PC-9 (cell line): ENCODE measurements around the gene ADD3. TPM values are rescaled to one million over a fixed set of nuclear protein-coding genes. Genes with fewer than 3 reads are reported as not detected.

Experiments
- BruUV-seq: library from RNA; stranded (reverse); fragments of 400-500 nt; replicated peaks from 2 replicates; lab custom pipeline; 2021; lab: Mats Ljungman, UMichigan
- CTCF ChIA-PET: fragments of 300-600 bp; sonication (Branson Sonifier 250); formaldehyde crosslinking; loops from one replicate; lab custom pipeline; 2022; ENCODE audit warnings: antibody characterized with exemption; lab: Charles Lee
- POLR2A ChIA-PET: fragments of 300-600 bp; sonication (Branson Sonifier 250); formaldehyde crosslinking; loops from one replicate; lab custom pipeline; 2022; ENCODE audit warnings: antibody characterized with exemption; ENCODE audit not compliant: unreplicated experiment; lab: Charles Lee
- DNase-seq, 2 experiments: peaks; one replicate each; pipeline versions ENCODE4 v3.0.0 to v3.0.0-alpha.2; 2015 to 2022; ENCODE audit warnings: mixed read lengths in 1 of 2
- H2AFZ ChIP-seq: fragments of 200-600 bp; sonication (generic); 2 replicates; pipeline ENCODE4 v1.8.1; 2017; ENCODE audit warnings: antibody characterized with exemption
- H3F3A ChIP-seq: fragments of 200-600 bp; sonication (generic); 2 replicates; pipeline ENCODE4 v1.8.1; 2017; ENCODE audit warnings: antibody characterized with exemption, mild to moderate bottlenecking, low read depth; ENCODE audit not compliant: insufficient read depth
- H3K27ac ChIP-seq: fragments of 200-600 bp; sonication (generic); 2 replicates; pipeline ENCODE4 v1.6.1; 2016; ENCODE audit warnings: mixed run types
- H3K27me3 ChIP-seq: fragments of 200-600 bp; sonication (generic); 2 replicates; pipeline ENCODE4 v1.6.1; 2016; ENCODE audit warnings: low read depth, mixed run types; ENCODE audit not compliant: insufficient read depth
- H3K36me3 ChIP-seq: fragments of 200-600 bp; sonication (generic); 2 replicates; pipeline ENCODE4 v1.6.1; 2016; ENCODE audit warnings: low read depth, mixed run types
- H3K4me1 ChIP-seq: fragments of 200-600 bp; sonication (generic); replicated peaks from 2 replicates; pipeline ENCODE4 v1.6.1; 2016; ENCODE audit warnings: mixed run types; ENCODE audit not compliant: insufficient read depth
- H3K4me2 ChIP-seq: fragments of 200-600 bp; sonication (generic); 2 replicates; pipeline ENCODE4 v1.6.1; 2017; ENCODE audit warnings: mixed run types
- H3K4me3 ChIP-seq: fragments of 200-600 bp; sonication (generic); 2 replicates; pipeline ENCODE4 v1.6.1; 2016; ENCODE audit warnings: mixed run types
- H3K79me2 ChIP-seq: fragments of 200-600 bp; sonication (generic); 2 replicates; pipeline ENCODE4 v1.6.1; 2017; ENCODE audit warnings: low read depth, mixed run types
- H3K9me2 ChIP-seq: fragments of 200-600 bp; sonication (generic); 2 replicates; pipeline ENCODE4 v1.8.1; 2017; ENCODE audit warnings: mild to moderate bottlenecking; ENCODE audit not compliant: insufficient read depth
- H3K9me3 ChIP-seq: fragments of 200-600 bp; sonication (generic); 2 replicates; pipeline ENCODE4 v1.8.1; 2016; ENCODE audit warnings: low read depth; ENCODE audit not compliant: insufficient read depth
- H4K20me1 ChIP-seq: fragments of 200-600 bp; sonication (generic); 2 replicates; pipeline ENCODE4 v1.8.1; 2017; ENCODE audit not compliant: insufficient read depth
- EZH2 ChIP-seq: fragments of 200-600 bp; sonication (generic); IDR thresholded peaks from 2 replicates; pipeline ENCODE4 v1.8.0; 2017; ENCODE audit warnings: antibody characterized with exemption, low read depth
- intact Hi-C: fragments of 100-400 bp; cut with micrococcal nuclease; formaldehyde crosslinking; loops from one replicate; pipeline ENCODE4 v1.10.0; 2022; ENCODE audit not compliant: unreplicated experiment
- total RNA-seq: library from RNA; stranded (reverse); gene quantifications from 2 replicates; pipeline ENCODE4 v1.2.3, GENCODE V29; 2021
- TF ChIP-seq, protein P1 (sequence below): fragments of 200-600 bp; sonication (generic); conservative IDR thresholded peaks from 2 replicates; pipeline ENCODE4 v1.6.1; 2017; ENCODE audit warnings: mixed run types, antibody characterized with exemption, mild to moderate bottlenecking, moderate library complexity

Gene ADD3
- total RNA-seq, 1 experiment from 2014 or later, result 77.7 TPM

DNA sequence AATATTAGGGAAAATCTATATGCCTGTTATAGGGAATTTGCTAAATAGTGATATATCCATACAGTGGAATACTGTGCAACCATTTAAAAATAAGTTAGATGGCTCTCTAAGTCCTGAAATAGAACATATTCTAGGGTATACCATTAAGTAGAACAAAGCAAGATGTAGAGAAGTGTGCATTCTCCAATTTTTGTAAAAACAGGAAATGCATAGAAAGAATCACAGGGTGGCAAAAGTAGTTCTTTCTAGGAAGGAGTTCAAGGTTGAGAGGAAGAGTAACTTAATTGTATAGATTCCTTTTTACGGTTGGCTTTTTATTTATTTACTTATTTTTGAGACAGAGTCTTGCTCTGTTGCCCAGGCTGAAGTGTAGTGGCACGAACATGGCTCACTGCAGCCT, 43.7 kb downstream of the ADD3 start:
- intact Hi-C loops, result no loop called here
- Histone ChIP-seq H3K9me2 (no peaks in the 10 kb centered on the region), H3K9me3 (no peaks in the 10 kb centered on the region), H4K20me1 (no peaks in the 10 kb centered on the region), H3K36me3 (no peaks in the 10 kb centered on the region), H3K79me2 (no peaks in the 10 kb centered on the region), H3F3A (no peaks in the 10 kb centered on the region), H3K27ac (no peak overlapping the region), H3K27me3 (no peaks in the 10 kb centered on the region), H3K4me3 (no peak overlapping the region), H2AFZ (no peak overlapping the region), H3K4me1 (no peaks in the 10 kb centered on the region), H3K4me2 (no peak overlapping the region)
- BruUV-seq, result no TSS peak
- ChIA-PET POLR2A (interaction anchor here (0.6 kb wide), 1 partner anchor 253 kb away, joined by 5 read pairs; the partner anchor contains the start of gene SMNDC1), CTCF (no interaction called here)
- DNase-seq, result no peak
- TF ChIP-seq, protein P1, sequence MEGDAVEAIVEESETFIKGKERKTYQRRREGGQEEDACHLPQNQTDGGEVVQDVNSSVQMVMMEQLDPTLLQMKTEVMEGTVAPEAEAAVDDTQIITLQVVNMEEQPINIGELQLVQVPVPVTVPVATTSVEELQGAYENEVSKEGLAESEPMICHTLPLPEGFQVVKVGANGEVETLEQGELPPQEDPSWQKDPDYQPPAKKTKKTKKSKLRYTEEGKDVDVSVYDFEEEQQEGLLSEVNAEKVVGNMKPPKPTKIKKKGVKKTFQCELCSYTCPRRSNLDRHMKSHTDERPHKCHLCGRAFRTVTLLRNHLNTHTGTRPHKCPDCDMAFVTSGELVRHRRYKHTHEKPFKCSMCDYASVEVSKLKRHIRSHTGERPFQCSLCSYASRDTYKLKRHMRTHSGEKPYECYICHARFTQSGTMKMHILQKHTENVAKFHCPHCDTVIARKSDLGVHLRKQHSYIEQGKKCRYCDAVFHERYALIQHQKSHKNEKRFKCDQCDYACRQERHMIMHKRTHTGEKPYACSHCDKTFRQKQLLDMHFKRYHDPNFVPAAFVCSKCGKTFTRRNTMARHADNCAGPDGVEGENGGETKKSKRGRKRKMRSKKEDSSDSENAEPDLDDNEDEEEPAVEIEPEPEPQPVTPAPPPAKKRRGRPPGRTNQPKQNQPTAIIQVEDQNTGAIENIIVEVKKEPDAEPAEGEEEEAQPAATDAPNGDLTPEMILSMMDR, result no peak
- no peak for TF ChIP-seq EZH2

DNA sequence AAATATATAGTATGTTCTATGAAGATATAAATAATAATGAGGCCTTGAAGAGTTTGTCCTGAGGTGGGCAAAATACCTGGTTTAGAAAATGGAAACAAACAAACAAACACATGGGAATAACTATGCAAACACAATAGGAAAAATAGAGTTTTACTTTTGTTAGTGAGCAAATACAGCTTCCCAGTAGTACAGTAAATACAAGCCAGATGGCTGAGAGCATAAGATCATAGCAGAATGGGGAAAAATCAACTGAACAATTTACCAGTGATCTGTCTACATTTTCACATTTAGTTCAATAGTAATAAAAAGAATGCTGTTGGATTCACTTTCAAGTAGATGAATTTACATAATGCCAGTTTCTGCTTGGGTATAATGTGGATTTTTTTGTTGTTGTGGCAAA, 45.1 kb downstream of the ADD3 start:
- intact Hi-C loops, result no loop called here
- H3K27ac ChIP-seq, result no peak overlapping the region
- no peaks in the 10 kb centered on the region for H3K4me1 ChIP-seq
- TF ChIP-seq, protein P1, result no peak
- TF ChIP-seq EZH2, result no peak
- no TSS peak for BruUV-seq
- no peaks in the 10 kb centered on the region for H3K9me2 ChIP-seq
- no peaks in the 10 kb centered on the region for H3K9me3 ChIP-seq
- no peaks in the 10 kb centered on the region for H3K36me3 ChIP-seq
- no peaks in the 10 kb centered on the region for H3F3A ChIP-seq
- no peaks in the 10 kb centered on the region for H3K27me3 ChIP-seq
- no peaks in the 10 kb centered on the region for H4K20me1 ChIP-seq
- no peak for DNase-seq
- H3K79me2 ChIP-seq, result no peaks in the 10 kb centered on the region
- POLR2A ChIA-PET, result no interaction called here
- CTCF ChIA-PET, result no interaction called here
- H2AFZ ChIP-seq, result no peak overlapping the region
- no peak overlapping the region for H3K4me2 ChIP-seq
- H3K4me3 ChIP-seq, result no peak overlapping the region

DNA sequence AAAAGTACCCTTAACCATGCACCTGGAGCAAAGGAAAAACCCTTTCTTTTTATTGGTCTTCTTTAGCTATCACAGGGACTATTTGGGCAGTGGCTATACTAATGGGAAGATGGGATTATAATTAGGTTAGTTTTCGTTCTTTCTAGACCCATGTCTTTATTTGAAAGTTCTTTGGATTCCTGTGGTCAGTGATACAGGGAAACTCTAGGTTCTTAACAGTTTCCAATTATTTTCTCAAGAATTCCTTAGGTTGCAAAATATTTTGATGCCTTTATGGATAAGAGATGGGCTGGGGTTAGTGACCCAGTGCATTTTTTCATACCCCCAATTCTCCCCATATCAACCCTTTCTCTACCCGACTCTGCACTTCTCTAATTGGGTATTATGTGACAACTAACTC, 49.0 kb downstream of the ADD3 start:
- Histone ChIP-seq H3K79me2 (no peaks in the 10 kb centered on the region), H3F3A (no peaks in the 10 kb centered on the region), H4K20me1 (no peaks in the 10 kb centered on the region), H3K9me3 (no peaks in the 10 kb centered on the region), H3K4me3 (no peak overlapping the region), H3K4me1 (no peaks in the 10 kb centered on the region), H2AFZ (no peak overlapping the region), H3K4me2 (no peak overlapping the region), H3K27me3 (no peaks in the 10 kb centered on the region), H3K27ac (no peak overlapping the region), H3K36me3 (no peaks in the 10 kb centered on the region), H3K9me2 (no peaks in the 10 kb centered on the region)
- BruUV-seq, result no TSS peak
- no peak for TF ChIP-seq EZH2
- TF ChIP-seq, protein P1, result no peak
- ChIA-PET CTCF (no interaction called here), POLR2A (no interaction called here)
- no peak for DNase-seq
- intact Hi-C loops, result no loop called here
